ENCODE data around the gene WASF3.

Gene WASF3

GRCh38 chr13:26646603-26647002, 89.1 kb downstream of the WASF3 start:
- DNase-seq = no peak

- no peak for DNase-seq
These were observed 93.8 kb downstream of the WASF3 start for GRCh38 chr13:26651234-26651633.

- no peak for DNase-seq
These were observed 95.8 kb downstream of the WASF3 start for GRCh38 chr13:26653310-26653709.

- DNase-seq = no peak
These were observed 96.4 kb downstream of the WASF3 start for GRCh38 chr13:26653842-26654241.

GRCh38 chr13:26656919-26657318, 99.4 kb downstream of the WASF3 start:
- DNase-seq = no peak

DNA sequence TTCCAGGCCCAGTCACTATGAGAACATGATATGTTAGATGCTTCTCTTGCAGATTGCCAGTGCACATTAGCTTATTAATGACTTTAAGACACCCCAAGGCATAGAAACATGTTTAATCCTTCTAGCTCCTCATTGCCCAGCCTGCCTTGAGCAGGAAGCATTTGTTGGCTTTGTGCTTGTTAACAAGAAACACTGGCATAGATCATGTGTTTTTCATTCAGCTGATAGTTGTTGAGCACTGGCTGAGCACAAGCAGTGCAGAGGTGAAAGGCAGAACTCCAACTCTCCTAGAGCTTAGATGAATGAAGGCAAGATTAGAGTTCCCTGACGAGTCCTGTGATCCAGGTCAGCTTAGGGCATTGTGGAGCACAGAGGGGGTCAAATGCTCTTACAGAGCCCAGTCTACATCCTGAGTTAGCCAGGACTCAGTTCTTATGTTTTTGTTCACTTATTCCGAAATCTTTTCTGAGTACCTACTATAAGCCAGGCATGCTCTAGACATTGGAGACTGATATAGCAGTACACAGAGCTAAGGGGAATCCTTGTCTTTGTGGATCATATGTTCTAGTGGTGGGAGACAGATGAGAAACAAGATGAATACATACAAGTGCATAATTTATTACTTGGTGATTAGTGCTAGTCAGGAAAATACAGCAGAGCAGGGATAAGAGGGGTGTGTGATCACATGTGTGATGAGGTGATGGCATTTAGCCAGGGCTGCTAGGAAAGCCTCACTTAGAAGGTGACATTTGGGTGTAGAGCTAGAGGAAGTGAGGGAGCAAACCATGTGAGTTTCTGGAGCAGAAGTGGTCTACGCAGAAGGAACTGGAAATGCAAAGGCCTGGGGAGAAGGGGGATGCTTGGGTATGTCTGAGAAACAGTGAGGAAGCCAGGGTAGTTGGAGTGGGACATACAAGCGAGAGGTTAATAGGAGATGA, 101.2 kb downstream of the WASF3 start:
- DNase-seq = no peak

GRCh38 chr13:26660185-26660584, 102.7 kb downstream of the WASF3 start:
- DNase-seq = no peak

- DNase-seq = no peak
These were observed 103.3 kb downstream of the WASF3 start for GRCh38 chr13:26660766-26661165.

- DNase-seq = no peak
These were observed 106.3 kb downstream of the WASF3 start for GRCh38 chr13:26663791-26664190.

DNA sequence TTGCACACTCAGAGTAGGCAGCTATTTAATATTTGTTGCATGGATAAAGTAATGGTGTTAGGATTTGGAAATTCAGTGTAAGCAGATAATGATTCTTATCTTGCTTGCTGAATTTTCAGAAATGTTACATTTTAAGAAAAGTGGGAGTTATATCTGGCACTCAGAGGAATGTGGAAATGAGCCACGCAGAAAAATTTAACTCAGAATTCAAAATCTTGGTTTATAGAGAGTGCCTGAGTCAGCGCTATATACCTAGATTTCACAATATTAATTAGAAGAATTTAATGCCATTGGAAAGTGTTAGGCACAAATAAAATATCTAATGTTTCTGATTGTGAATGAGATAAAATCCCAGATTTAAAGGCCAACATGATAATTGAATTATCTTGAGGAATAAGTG, 106.8 kb downstream of the WASF3 start:
- DNase-seq = no peak

- DNase-seq = no peak
These were observed 107.4 kb downstream of the WASF3 start for GRCh38 chr13:26664876-26665275.

DNA sequence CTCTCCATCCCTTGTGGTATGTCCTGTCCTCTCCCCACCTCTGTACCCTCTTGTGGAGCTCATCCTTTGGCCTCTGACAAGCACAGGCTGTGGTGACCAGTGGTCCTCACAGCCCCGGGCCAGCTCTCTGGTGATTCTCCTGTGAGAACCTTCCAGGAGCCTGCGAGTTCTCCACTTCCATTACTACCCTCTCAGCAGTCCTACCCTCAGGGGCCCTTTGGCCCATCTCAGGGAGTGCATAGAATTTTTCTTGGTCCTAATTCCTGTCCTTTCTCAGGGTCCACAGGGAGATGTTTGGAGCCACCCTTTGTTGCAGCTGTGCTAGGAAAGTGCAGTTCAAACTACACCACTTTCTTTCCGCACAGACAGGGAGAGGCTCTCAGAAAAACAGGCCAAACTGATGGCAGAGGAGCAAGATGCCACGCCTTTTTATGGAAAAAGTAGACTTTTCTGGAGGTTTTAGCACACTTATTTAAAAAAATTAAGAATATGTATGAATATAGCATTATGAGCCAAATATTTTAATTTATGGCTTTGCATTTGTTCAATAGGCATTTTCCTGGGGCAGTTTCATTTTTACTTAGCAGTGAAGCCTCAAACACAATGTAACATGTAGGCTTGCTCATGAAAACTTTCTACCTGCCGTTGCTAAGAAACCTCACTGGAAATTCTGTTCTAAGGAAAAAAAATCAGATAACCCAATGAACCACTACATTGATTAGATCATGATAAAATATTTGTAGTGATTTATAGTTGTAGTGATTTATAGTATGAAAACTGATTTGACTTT, 111.1 kb downstream of the WASF3 start:
- no peak for DNase-seq

DNA sequence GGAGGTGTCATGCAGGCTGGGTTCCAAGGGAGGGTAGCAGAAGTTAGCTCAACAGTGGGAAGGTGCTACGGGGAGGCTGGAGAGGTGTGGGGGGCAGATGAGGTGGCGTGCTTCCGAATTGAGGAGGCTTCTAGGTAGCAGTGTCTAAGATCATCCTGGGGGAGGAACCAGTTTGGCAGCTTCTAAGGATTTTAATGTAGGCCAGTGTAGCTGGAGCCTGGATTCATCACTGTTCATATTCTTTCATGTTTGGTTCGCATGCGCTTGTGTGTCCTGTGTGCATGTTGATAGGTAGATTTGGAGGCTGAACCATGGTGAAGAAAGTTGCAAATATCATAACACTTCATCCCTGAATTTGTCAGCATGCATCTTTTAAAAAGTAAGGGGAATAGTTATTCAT, 116.4 kb downstream of the WASF3 start:
- no peak for DNase-seq

DNA sequence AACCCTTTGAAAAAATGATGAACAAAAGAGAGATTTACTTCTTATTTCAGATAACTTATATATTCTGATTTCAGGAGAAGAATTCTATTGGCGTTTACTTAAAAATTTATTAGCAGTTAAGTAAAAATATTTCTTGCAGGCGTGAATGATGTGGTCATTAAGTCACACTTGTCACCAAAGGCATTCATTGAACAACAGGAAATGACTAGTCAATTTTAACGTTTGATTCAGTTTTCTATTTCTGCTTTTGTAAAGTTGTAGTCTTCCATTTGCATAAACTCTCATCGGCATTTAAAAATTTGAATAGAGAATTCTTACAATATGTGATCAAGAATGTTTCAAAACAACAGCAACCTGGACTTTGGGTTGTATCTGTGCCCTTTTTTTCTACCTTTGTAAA, 119.7 kb downstream of the WASF3 start:
- no peak for DNase-seq

GRCh38 chr13:26678330-26678729, 120.8 kb downstream of the WASF3 start:
- no peak for DNase-seq

GRCh38 chr13:26678796-26679195, 121.3 kb downstream of the WASF3 start:
- no peak for DNase-seq

DNA sequence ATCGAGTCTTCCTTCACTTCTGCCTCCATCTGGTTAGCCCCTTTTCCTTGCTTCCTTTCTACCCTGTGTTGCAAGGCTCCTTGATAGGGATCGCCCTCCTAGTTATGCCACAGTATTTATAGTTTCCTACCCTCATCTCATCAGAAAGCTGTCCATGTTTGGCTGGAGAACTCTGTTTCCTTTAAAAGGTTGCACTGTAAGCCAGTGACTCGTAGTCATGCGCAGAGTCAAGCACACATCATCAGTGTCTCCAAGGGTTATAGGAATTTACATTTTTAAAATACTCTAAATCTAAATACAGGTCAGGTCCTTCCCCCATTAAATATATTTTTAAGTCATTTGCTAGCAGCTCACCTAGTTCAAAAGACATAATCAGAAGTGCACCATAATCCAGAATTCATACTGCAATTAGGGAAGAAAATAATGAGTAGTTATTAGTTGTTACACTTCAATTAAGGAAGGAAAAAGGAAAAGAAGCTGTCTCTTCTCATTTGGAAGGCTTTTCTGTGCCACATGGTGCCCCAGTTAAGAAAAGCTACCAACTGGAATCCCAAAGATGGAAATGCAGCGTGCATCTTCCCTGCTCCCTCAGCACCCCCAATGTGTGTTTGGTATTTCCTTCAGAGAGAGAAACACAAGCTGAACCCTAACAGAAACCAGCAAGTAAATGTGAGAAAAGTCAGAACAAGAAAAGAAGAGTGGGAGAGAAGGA, 122.1 kb downstream of the WASF3 start:
- no peak for DNase-seq

- no peak for DNase-seq
These were observed 122.6 kb downstream of the WASF3 start for GRCh38 chr13:26680123-26680450.

DNA sequence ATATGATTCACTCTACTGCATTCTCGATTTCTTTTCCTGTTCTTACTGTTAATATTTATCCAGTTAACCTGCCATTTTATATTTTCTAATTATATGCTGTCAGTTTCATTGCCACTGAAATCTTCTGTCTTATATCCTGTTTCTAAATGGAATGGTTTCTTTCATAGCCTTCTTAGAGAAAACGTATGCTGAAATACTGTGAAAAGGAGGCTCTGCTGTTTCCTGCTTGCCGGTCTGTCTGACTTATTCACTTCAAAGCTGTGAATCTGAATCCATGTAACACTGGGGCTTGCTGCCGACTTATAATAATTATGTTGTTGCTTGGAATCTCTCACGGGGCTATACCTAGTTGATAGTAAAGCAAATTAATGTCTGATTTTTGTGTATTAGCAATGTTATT, 123.1 kb downstream of the WASF3 start:
- no peak for DNase-seq

- no peak for DNase-seq
These were observed 123.6 kb downstream of the WASF3 start for GRCh38 chr13:26681036-26681435.

DNA sequence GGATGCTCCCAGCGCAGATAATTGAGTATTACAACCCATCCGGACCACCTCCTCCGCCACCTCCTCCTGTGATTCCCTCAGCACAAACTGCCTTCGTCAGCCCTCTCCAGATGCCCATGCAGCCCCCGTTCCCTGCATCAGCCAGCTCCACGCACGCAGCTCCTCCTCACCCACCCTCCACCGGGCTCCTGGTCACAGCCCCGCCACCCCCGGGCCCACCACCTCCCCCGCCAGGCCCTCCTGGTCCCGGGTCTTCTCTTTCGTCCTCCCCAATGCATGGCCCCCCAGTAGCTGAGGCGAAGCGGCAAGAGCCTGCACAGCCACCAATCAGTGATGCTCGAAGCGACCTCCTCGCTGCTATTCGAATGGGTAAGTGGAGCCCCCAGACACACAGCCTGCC, 125.1 kb downstream of the WASF3 start:
- no peak for DNase-seq

DNA sequence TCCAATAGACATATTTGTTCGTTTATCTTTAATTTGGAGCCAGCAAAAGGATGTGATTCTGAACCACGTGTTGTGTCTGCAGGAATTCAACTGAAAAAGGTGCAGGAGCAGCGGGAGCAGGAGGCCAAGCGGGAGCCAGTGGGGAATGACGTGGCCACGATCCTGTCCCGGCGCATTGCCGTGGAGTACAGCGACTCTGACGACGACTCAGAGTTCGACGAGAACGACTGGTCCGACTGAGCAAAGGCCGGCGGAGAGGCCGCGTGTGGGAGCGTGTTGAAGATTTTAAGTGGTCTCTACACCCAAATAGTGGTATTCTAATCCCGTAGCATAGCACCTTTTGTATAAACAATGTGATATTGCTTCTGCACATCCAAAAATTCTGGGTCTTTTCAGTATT, 128.1 kb downstream of the WASF3 start:
- DNase-seq = no peak

GRCh38 chr13:26686285-26686684, 128.8 kb downstream of the WASF3 start:
- no peak for DNase-seq

DNA sequence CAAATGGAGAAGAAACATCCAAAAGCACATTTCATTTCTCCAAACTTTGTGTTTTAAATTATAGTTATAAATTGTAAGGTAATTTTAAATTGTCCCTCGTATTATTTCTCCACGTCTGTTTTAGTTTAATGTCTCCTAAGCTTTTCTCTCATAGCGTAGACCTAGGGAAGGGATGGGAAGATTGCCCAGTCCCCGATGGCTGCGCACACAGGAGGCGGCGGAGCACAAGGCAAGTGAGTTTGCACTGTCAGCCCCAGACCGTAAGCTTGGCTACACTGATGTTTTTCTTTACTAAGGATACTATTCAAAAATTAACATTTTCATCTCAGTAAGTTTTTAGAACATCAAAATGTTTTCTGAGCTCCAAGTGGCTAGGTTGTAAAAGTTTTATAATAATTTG, 130.8 kb downstream of the WASF3 start:
- DNase-seq = no peak

Data from CD4-positive, alpha-beta T cell treated with Interleukin-21 for 1 hour (primary cell).